ENCODE data around the gene PLIN3. TPM values are rescaled to one million over a fixed set of nuclear protein-coding genes. Genes with fewer than 3 reads are reported as not detected.

The PLIN3 gene
- total RNA-seq, 2 donors from 2014 or later, result 18.4 to 28.0 TPM

Other genes with a start within 250 kb of the PLIN3 start
- 1 to 10 TPM; 3.4 to 5.3 TPM for gene TNFAIP8L1, start 228.2 kb downstream of the PLIN3 start, total RNA-seq
- 10 to 100 TPM; 42.5 to 50.1 TPM for gene MYDGF, start 197.3 kb downstream of the PLIN3 start, total RNA-seq
- gene DPP9, start 143.8 kb downstream of the PLIN3 start, total RNA-seq, result 100 to 1,000 TPM in 1 of 2 donors, 10 to 100 TPM in 1; 44.6 to 130 TPM
- gene FEM1A, start 75.9 kb downstream of the PLIN3 start, total RNA-seq, result 10 to 100 TPM in 1 of 2 donors, 1 to 10 TPM in 1; 8.0 to 20.4 TPM
- gene TICAM1, start 36.0 kb downstream of the PLIN3 start, total RNA-seq, result 10 to 100 TPM in 1 of 2 donors, 1 to 10 TPM in 1; 5.4 to 12.9 TPM
- gene ARRDC5, start 35.2 kb upstream of the PLIN3 start, total RNA-seq, result not detected
- 1 to 10 TPM; 2.1 to 3.3 TPM for gene UHRF1, start 41.8 kb upstream of the PLIN3 start, total RNA-seq
- 10 to 100 TPM; 18.9 to 35.3 TPM for gene KDM4B, start 101.4 kb upstream of the PLIN3 start, total RNA-seq